Neural progenitor cell (in vitro differentiated cells): ENCODE data around the gene DDX20. TPM values are rescaled to one million over a fixed set of nuclear protein-coding genes. Genes with fewer than 3 reads are reported as not detected.
A peak's percentile ranks its signal among the peaks of the same experiment; 100 is the strongest.

ENCODE experiments used
- DNase-seq: peaks from one replicate; pipeline ENCODE4 v3.0.0-alpha.2; 2016; ENCODE audit warnings: low spot score
- H2AFZ ChIP-seq: fragments of 200-600 bp; sonication (generic); replicated peaks from 2 replicates; pipeline ENCODE4 v1.6.1; 2016; ENCODE audit warnings: antibody characterized with exemption
- H3F3A ChIP-seq: fragments of 200-600 bp; sonication (generic); 2 replicates; pipeline ENCODE4 v1.6.1; 2016; ENCODE audit warnings: antibody characterized with exemption, low read depth
- H3K27ac ChIP-seq: fragments of 200-600 bp; sonication (generic); 2 replicates; pipeline ENCODE4 v1.5.1; 2016; ENCODE audit warnings: mild to moderate bottlenecking
- H3K27me3 ChIP-seq: fragments of 200-600 bp; sonication (generic); 2 replicates; pipeline ENCODE4 v1.6.1; 2016; ENCODE audit warnings: mild to moderate bottlenecking, moderate library complexity
- H3K36me3 ChIP-seq: fragments of 200-600 bp; sonication (generic); 2 replicates; pipeline ENCODE4 v1.5.1; 2016
- H3K4me1 ChIP-seq: fragments of 200-600 bp; sonication (generic); 2 replicates; pipeline ENCODE4 v1.6.1; 2016; ENCODE audit warnings: mixed run types
- H3K4me2 ChIP-seq: fragments of 200-600 bp; sonication (generic); 2 replicates; pipeline ENCODE4 v1.6.1; 2016
- H3K4me3 ChIP-seq: fragments of 200-600 bp; sonication (generic); 2 replicates; pipeline ENCODE4 v1.5.1; 2016
- H3K79me2 ChIP-seq: fragments of 200-600 bp; sonication (generic); 2 replicates; pipeline ENCODE4 v1.6.1; 2016; ENCODE audit warnings: low read depth
- H3K9ac ChIP-seq: fragments of 200-600 bp; sonication (generic); 2 replicates; pipeline ENCODE4 v1.6.1; 2016
- H3K9me3 ChIP-seq: fragments of 200-600 bp; sonication (generic); 2 replicates; pipeline ENCODE4 v1.5.1; 2016; ENCODE audit warnings: low read depth
- H4K20me1 ChIP-seq: fragments of 200-600 bp; sonication (generic); 2 replicates; pipeline ENCODE4 v1.6.1; 2016; ENCODE audit warnings: low read depth
- H3K27ac Mint-ChIP-seq: 3 replicates; pipeline ENCODE4 v1.8.0; 2021; ENCODE audit warnings: mixed read lengths
- H3K27me3 Mint-ChIP-seq: 2 replicates; pipeline ENCODE4 v1.8.0; 2022; ENCODE audit warnings: low read depth, mild to moderate bottlenecking, inconsistent platforms, moderate library complexity, mixed read lengths; ENCODE audit not compliant: insufficient read depth
- H3K36me3 Mint-ChIP-seq: 3 replicates; pipeline ENCODE4 v1.8.0; 2021; ENCODE audit warnings: mixed read lengths
- H3K4me1 Mint-ChIP-seq: 3 replicates; pipeline ENCODE4 v1.8.0; 2021; ENCODE audit warnings: mixed read lengths
- H3K4me3 Mint-ChIP-seq: 3 replicates; pipeline ENCODE4 v1.8.0; 2021; ENCODE audit warnings: mild to moderate bottlenecking, moderate library complexity, mixed read lengths
- H3K9me3 Mint-ChIP-seq: 3 replicates; pipeline ENCODE4 v1.8.0; 2020; ENCODE audit warnings: mixed read lengths
- EZH2 ChIP-seq: fragments of 200-600 bp; sonication (generic); IDR thresholded peaks from 2 replicates; pipeline ENCODE4 v1.6.1; 2017; ENCODE audit warnings: antibody characterized with exemption, mild to moderate bottlenecking, moderate library complexity
- EZH2phosphoT487 ChIP-seq: fragments of 200-600 bp; sonication (generic); IDR thresholded peaks from 2 replicates; pipeline ENCODE4 v1.6.1; 2017; ENCODE audit warnings: antibody characterized with exemption
- total RNA-seq: library from RNA; depleted of rRNA; stranded (reverse); fragments of >200 nt; gene quantifications from 2 replicates; pipeline ENCODE4 v1.2.3, GENCODE V29; 2015; ENCODE audit warnings: low replicate concordance
- TF ChIP-seq, protein P1 (sequence below): fragments of 200-600 bp; sonication (generic); IDR thresholded peaks from 2 replicates; pipeline ENCODE4 v1.5.1; 2017; ENCODE audit warnings: antibody characterized with exemption, mild to moderate bottlenecking

DDX20 gene
- total RNA-seq, 1 donor from 2014 or later: 30.4 TPM

- H3K4me1 ChIP-seq: no peaks in the 10 kb centered on the region
- Mint-ChIP-seq H3K9me3 (no peaks in the 10 kb centered on the region), H3K27me3 (no peaks in the 10 kb centered on the region), H3K4me1 (peaks cover 8% of the 10 kb centered on the region), H3K4me3 (no peak overlapping the region), H3K27ac (no peak overlapping the region), H3K36me3 (no peaks in the 10 kb centered on the region)
- no peaks in the 10 kb centered on the region for H3K27me3 ChIP-seq
- H3K36me3 ChIP-seq: no peaks in the 10 kb centered on the region
- no peaks in the 10 kb centered on the region for H3K79me2 ChIP-seq
- no peak overlapping the region for H3K4me2 ChIP-seq
- no peaks in the 10 kb centered on the region for H4K20me1 ChIP-seq
- TF ChIP-seq, protein P1, sequence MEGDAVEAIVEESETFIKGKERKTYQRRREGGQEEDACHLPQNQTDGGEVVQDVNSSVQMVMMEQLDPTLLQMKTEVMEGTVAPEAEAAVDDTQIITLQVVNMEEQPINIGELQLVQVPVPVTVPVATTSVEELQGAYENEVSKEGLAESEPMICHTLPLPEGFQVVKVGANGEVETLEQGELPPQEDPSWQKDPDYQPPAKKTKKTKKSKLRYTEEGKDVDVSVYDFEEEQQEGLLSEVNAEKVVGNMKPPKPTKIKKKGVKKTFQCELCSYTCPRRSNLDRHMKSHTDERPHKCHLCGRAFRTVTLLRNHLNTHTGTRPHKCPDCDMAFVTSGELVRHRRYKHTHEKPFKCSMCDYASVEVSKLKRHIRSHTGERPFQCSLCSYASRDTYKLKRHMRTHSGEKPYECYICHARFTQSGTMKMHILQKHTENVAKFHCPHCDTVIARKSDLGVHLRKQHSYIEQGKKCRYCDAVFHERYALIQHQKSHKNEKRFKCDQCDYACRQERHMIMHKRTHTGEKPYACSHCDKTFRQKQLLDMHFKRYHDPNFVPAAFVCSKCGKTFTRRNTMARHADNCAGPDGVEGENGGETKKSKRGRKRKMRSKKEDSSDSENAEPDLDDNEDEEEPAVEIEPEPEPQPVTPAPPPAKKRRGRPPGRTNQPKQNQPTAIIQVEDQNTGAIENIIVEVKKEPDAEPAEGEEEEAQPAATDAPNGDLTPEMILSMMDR: no peak
- no peak for TF ChIP-seq EZH2phosphoT487
- TF ChIP-seq EZH2: no peak
- no peak overlapping the region for H3K4me3 ChIP-seq
- H3F3A ChIP-seq: no peaks in the 10 kb centered on the region
- H2AFZ ChIP-seq: no peak overlapping the region
- no peaks in the 10 kb centered on the region for H3K9me3 ChIP-seq
- no peak for DNase-seq
- H3K9ac ChIP-seq: no peak overlapping the region
- H3K27ac ChIP-seq: no peak overlapping the region
Observed at GRCh38 chr1:111779546-111779945, 23.8 kb downstream of the DDX20 start.

DNA sequence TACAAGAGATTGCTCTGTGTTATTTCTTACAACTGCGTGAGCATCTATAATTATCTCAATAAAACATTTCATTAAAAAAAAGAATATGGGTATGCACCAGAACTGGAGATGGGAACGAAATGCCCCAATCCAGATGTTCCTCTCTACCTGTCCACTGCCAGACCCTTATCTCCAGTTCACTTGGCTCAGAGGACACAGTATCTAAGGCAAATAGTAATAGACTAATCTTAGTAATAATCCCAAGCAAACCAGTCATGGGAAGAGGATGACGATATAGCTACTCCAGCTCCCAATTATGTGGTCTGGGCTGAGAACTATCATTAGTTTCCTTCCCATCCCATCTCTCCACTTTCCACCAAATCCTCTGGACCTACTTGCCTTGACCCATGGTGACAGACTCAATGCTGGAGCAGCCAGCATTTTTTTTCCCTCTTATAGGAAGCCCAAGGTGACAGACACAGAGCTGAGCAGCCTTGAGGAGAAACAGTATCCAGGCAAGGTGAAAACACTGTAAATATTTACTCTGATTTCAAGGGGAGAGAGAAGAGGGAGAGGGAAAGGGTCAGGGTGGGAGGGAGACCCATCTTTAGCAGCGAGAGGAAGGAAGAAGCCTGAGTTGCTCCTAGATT, 28.7 kb downstream of the DDX20 start:
- no peaks in the 10 kb centered on the region for H3K9me3 Mint-ChIP-seq
- TF ChIP-seq EZH2 (no peak), EZH2phosphoT487 (no peak)
- TF ChIP-seq, protein P1: no peak
- Histone ChIP-seq H3K27ac (no peak overlapping the region), H4K20me1 (no peaks in the 10 kb centered on the region), H3K4me2 (no peak overlapping the region), H3K4me1 (no peaks in the 10 kb centered on the region), H3K9ac (no peak overlapping the region), H3K27me3 (no peaks in the 10 kb centered on the region), H3F3A (no peaks in the 10 kb centered on the region), H3K4me3 (no peak overlapping the region), H3K9me3 (no peaks in the 10 kb centered on the region), H3K36me3 (no peaks in the 10 kb centered on the region), H3K79me2 (no peaks in the 10 kb centered on the region), H2AFZ (no peak overlapping the region)
- peaks cover 7% of the 10 kb centered on the region for H3K4me1 Mint-ChIP-seq
- DNase-seq: no peak
- H3K27ac Mint-ChIP-seq: no peak overlapping the region
- H3K36me3 Mint-ChIP-seq: no peaks in the 10 kb centered on the region
- peaks cover 2% of the 10 kb centered on the region for H3K27me3 Mint-ChIP-seq
- no peak overlapping the region for H3K4me3 Mint-ChIP-seq

DNA sequence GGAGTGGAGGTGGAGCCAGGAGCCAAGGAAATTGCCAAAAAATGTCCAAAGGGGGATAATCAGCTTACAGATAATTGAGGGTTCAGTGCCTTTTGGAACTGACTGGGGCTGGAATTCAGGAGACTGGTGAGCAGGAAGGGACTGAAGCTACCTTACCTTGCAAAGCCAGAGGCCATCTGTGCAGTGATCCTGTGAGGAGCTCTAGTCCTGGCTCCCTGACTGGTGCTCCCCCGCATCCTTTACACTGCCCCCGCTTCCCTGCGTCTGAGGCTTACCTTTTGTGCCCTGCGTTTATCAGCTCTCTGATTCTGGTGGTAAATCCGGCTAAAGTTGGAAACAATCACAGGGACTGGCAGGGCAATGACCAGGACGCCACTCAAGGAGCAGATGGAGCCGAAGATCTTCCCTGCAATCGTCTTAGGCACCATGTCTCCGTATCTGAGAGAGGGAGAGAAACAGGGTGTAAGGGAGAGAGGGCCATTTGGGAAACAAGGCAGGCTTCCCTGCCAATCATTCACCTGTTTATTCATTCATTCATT, 31.0 kb downstream of the DDX20 start:
- H3K27ac Mint-ChIP-seq: no peak overlapping the region
- TF ChIP-seq, protein P1: no peak
- no peak for TF ChIP-seq EZH2phosphoT487
- TF ChIP-seq EZH2: no peak
- Histone ChIP-seq H4K20me1 (no peaks in the 10 kb centered on the region), H2AFZ (peak overlapping the region; percentile 1), H3K27ac (no peak overlapping the region), H3K9me3 (no peaks in the 10 kb centered on the region), H3K9ac (no peak overlapping the region), H3K79me2 (no peaks in the 10 kb centered on the region), H3K4me3 (no peak overlapping the region), H3F3A (no peaks in the 10 kb centered on the region), H3K36me3 (no peaks in the 10 kb centered on the region), H3K4me2 (no peak overlapping the region), H3K4me1 (no peaks in the 10 kb centered on the region), H3K27me3 (no peaks in the 10 kb centered on the region)
- peaks cover 7% of the 10 kb centered on the region for H3K4me1 Mint-ChIP-seq
- H3K36me3 Mint-ChIP-seq: no peaks in the 10 kb centered on the region
- H3K9me3 Mint-ChIP-seq: no peaks in the 10 kb centered on the region
- no peak overlapping the region for H3K4me3 Mint-ChIP-seq
- H3K27me3 Mint-ChIP-seq: peaks cover 2% of the 10 kb centered on the region
- DNase-seq: no peak
